Endometrial microvascular endothelial cells (primary cell): ENCODE measurements around the gene TMED6. TPM values are rescaled to one million over a fixed set of nuclear protein-coding genes. Genes with fewer than 3 reads are reported as not detected.
"Not testable (repeated sequence)": the region's sequence is repeated elsewhere in the genome, so short reads cannot be mapped to it uniquely, and the experiment has no call there.

Experiments
- in situ Hi-C: cut with HindIII; loops from 2 replicates; pipeline ENCODE4 v1.10.0; 2017; ENCODE audit warnings: low sequenced_read_pairs, low pct_unique_long_range_greater_than_20kb; ENCODE audit errors: inconsistent ontology term
- total RNA-seq: library from RNA; depleted of rRNA; stranded (reverse); fragments of >200 nt; gene quantifications from one replicate; pipeline ENCODE4 v1.2.3, GENCODE V29; 2015; ENCODE audit errors: inconsistent ontology term

TMED6 gene
- total RNA-seq, 1 donor from 2014 or later: not detected

DNA sequence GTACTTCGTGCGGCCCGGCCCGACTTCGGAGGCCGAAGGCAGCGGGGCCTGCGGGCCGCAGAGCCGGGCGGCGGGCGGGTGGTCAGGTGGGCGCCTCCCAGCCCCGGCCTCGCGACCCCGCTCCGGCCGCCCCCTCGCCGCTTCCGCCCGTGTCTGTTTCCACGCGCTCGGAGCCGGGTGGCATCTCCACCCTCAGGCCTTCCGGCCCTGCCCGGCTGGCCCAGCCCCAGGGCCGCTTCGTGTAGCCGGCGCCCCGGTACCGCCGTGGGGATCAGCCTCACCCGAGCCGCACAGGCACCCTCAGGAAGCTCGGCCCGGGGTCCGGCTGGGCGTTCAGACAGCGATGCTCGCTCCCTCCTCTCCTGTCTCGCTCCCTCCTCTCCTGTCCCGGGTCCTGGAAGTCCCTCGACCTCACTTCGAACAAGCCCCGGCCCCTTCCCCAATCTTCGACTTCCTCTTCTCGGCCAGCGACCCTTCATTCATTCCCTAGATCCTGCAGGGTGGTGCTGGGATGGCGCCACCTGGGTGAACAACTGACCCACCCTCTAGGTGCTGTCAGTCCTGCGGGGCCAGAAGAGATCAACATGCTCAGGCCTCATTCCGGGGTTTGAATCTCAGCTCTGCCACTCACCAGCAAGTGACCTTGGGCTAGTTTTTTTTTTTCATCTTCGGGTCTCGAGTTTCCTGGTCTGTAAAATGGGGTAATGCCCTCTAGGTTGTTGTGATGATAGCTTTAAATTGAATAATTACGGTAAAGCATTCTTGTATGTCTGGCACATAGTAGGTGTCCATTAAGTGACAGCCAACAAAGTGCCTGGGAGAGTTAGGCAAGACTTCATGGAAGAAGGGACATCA lies 39.8 kb downstream of the TMED6 start:
- in situ Hi-C loops: no loop called here

GRCh38 chr16:69310653-69311532 lies 40.7 kb downstream of the TMED6 start, which contains the start of gene VPS4A:
VPS4A (plus strand) TSS chr16:69311350; CDS start chr16:69311512, 162 bp downstream.
- in situ Hi-C loops: no loop called here

DNA sequence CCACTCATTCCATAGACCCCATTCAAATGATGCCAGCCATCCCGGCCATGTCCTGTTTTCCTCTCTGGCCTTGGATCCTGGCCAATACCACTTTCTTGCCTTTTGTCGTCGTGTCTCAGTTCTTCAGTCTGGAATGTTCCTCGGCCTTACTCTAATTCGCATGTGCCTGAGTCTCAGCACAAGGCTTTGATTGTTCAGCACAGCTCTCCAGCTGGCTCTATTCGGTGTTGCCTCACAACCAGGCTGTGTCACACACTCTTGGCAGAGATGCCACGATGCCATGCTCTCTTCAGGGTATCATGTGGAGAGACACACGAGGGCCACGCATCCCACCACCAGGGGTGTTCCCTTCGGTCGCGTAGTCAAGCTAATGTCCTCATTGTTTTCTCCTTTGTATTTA lies 42.3 kb downstream of the TMED6 start:
- in situ Hi-C loops: no loop called here

DNA sequence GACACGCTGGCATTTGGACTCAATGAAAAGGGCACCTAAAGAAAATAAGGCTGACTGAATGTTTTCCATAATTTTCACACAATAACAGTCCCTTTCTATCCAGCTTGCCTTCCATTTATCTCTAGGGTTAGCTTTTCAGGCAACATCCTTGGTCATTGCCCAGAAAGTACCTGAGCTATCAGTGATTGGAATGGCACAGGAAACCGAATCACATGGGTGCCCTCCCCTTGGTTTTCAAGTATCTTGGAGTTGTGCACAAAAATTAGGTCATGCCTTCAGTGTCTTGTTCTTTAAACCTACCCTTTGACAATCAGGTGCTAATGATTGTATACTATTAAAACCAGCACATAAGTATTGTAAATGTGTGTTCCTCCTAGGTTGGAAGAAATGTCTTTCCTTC lies 43.7 kb downstream of the TMED6 start:
- in situ Hi-C loops: no loop called here

GRCh38 chr16:69307091-69307490 lies 44.5 kb downstream of the TMED6 start:
- in situ Hi-C loops: no loop called here

DNA sequence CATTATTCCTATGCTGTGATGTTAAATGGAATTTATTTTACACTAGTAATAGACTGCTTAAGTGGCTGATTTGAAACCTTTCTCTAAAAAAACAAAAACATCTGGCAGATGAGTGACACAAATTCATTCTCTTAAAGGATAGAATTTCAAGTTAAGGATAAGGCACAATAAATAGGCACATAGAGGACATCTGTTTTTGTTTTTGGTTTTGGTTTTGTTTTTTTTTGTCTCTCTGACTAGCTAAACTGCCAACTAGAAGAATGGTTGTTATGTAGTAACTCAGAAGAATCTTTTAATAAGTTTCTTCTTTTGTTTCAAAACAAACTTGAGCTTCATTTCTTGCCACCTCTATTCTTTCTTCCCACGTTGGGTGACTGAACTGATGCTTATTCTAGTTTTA lies 45.6 kb downstream of the TMED6 start:
- in situ Hi-C loops: no loop called here

DNA sequence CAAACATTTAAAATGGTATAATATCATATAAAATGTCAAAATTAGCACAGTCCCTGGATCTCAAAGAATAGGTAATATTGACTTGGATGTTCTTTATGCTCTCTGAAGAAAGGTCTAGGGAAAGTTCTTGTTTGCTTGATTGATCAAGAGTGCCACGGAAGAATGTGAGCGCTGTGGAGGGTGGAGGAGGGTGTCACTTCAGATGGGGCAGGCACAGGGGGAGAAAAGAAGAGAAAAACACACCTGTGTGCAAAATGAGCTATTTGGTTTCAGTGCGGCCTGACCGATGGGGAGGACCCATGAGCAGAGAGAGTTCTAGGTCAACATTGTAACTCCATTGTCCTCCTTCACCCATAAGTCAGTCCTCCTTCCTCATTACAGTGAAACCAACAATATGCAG lies 49.3 kb downstream of the TMED6 start:
- in situ Hi-C loops: no loop called here

DNA sequence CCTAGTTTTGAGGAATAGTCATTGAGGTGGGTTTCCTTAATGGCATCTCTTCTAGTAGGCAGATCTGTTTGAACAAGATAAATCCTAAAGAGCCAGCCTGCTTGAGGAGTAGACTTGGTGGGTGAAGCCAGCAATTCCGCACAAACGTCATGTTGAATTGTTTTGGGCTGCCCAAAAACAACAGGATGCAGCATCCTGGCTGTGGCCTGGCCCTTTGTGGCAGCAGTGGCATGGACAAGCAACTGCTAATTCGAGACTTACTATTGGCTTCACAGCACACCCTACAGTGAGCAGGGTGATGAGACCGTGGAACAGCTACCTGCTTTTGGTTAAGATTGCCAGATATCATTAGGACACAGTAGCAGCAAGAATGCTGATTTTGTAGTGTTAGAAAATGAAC lies 49.7 kb downstream of the TMED6 start:
- in situ Hi-C loops: no loop called here

DNA sequence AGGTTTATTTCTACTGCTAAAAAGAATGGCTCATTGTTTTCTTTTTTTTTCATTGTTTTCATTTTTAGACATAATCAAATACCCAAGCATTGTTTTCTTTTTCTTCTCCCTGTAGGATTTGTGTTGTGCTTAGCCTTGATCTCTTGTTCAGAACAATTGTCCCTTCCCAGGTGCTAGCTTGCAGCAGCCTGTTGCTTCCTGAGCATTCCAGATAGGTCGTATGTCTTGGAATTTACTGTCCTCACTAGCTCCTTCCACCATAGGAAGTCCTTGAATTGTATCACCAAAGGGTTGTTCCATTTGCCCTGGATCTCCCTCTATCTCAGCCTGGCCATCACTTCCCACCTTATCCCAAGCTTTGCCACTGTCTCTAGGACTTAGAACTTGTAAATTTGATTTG lies 50.4 kb downstream of the TMED6 start:
- in situ Hi-C loops: no loop called here

GRCh38 chr16:69298261-69298660 lies 53.3 kb downstream of the TMED6 start:
- in situ Hi-C loops: no loop called here

DNA sequence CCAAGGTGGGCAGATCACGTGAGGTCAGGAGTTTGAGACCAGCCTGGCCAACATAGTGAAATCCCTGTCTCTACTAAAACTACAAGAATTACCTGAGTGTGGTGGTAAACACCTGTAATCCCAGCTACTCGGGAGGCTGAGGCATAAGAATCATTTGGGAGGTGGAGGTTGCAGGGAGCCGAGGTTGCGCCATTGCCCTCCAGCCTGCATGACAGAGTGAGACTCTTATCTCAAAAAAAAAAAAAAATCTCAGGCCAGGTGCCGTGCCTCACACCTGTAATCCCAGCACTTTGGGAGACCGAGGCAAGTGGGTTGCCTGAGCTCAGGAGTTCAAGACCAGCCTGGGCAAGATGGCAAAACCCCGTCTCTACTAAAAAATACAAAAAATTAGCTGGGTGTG lies 54.8 kb downstream of the TMED6 start:
- in situ Hi-C loops: not testable (repeated sequence)

GRCh38 chr16:69294051-69294450 lies 57.5 kb downstream of the TMED6 start:
- in situ Hi-C loops: no loop called here

GRCh38 chr16:69293401-69293800 lies 58.2 kb downstream of the TMED6 start:
- in situ Hi-C loops: no loop called here

Other genes starting within 250 kb of the TMED6 start
- not detected for gene HAS3, start 246.1 kb downstream of the TMED6 start, total RNA-seq
- 90.3 TPM for gene CHTF8, start 219.2 kb downstream of the TMED6 start, total RNA-seq
- 42.6 TPM for gene UTP4, start 219.1 kb downstream of the TMED6 start, total RNA-seq
- gene SNTB2, start 164.6 kb downstream of the TMED6 start, total RNA-seq: 45.9 TPM
- gene VPS4A, start 40.4 kb downstream of the TMED6 start, total RNA-seq: 32.5 TPM
- gene PDF, start 21.2 kb downstream of the TMED6 start, total RNA-seq: 29.5 TPM
- 22.6 TPM for gene COG8, start 12.2 kb downstream of the TMED6 start, total RNA-seq
- gene NIP7, start 12.0 kb downstream of the TMED6 start, total RNA-seq: 55.0 TPM
- gene TERF2, start 34.2 kb upstream of the TMED6 start, total RNA-seq: 8.2 TPM
- 71.3 TPM for gene CYB5B, start 72.8 kb upstream of the TMED6 start, total RNA-seq
- 17.7 TPM for gene NFAT5, start 214.2 kb upstream of the TMED6 start, total RNA-seq